SU-DHL-6 (cell line): ENCODE results near the gene DNAJA4.

Source experiments
- H2AFZ ChIP-seq: fragments of 200-600 bp; sonication (generic); 2 replicates; pipeline ENCODE4 v1.6.1; 2014; ENCODE audit warnings: low read depth, mild to moderate bottlenecking, moderate library complexity, mixed read lengths, antibody characterized with exemption, low read length; ENCODE audit not compliant: severe bottlenecking
- H3F3A ChIP-seq: fragments of 200-600 bp; shearing (Covaris generic); 2 replicates; pipeline ENCODE4 v1.6.0; 2016; ENCODE audit warnings: antibody characterized with exemption, mild to moderate bottlenecking; ENCODE audit not compliant: insufficient read depth
- H3K27ac ChIP-seq: fragments of 200-600 bp; sonication (generic); 2 replicates; pipeline ENCODE4 v1.5.1; 2016; ENCODE audit warnings: low read depth, mild to moderate bottlenecking, low read length, moderate library complexity, mixed read lengths
- H3K27me3 ChIP-seq: fragments of 200-600 bp; sonication (generic), shearing (Covaris generic); 2 replicates; pipeline ENCODE4 v1.6.0; 2014; ENCODE audit warnings: mild to moderate bottlenecking, low read length
- H3K36me3 ChIP-seq: fragments of 200-600 bp; sonication (generic); 2 replicates; pipeline ENCODE4 v1.6.1; 2014; ENCODE audit warnings: mild to moderate bottlenecking, low read length, mixed read lengths
- H3K4me2 ChIP-seq: fragments of 300-600, 200-600 bp; shearing (Covaris generic), sonication (generic); 2 replicates; pipeline ENCODE4 v1.6.0; 2014; ENCODE audit warnings: low read length, low read depth, mild to moderate bottlenecking; ENCODE audit not compliant: poor library complexity, severe bottlenecking
- H3K4me3 ChIP-seq: fragments of 200-600 bp; sonication (generic); 2 replicates; pipeline ENCODE4 v1.5.1; 2014; ENCODE audit warnings: antibody characterized with exemption, low read length, mild to moderate bottlenecking, mixed read lengths; ENCODE audit not compliant: insufficient read depth, poor library complexity, severe bottlenecking
- H3K79me2 ChIP-seq: fragments of 200-600 bp; sonication (generic); 2 replicates; pipeline ENCODE4 v1.6.1; 2014; ENCODE audit warnings: mild to moderate bottlenecking, low read length, moderate library complexity; ENCODE audit not compliant: insufficient read depth
- H3K9ac ChIP-seq: fragments of 200-600 bp; sonication (generic); 2 replicates; pipeline ENCODE4 v1.7.0; 2014; ENCODE audit warnings: mild to moderate bottlenecking, low read length
- H3K9me2 ChIP-seq: fragments of 200-600 bp; sonication (generic); replicated peaks from 2 replicates; pipeline ENCODE4 v1.6.1; 2014; ENCODE audit warnings: low read length; ENCODE audit not compliant: insufficient read depth
- H3K9me3 ChIP-seq: fragments of 200-600 bp; sonication (generic); 2 replicates; pipeline ENCODE4 v1.6.1; 2014; ENCODE audit warnings: low read length, mixed read lengths; ENCODE audit not compliant: insufficient read depth
- H4K20me1 ChIP-seq: fragments of 200-600 bp; sonication (generic); 2 replicates; pipeline ENCODE4 v1.6.1; 2014; ENCODE audit warnings: low read depth, mild to moderate bottlenecking, antibody characterized with exemption, low read length, moderate library complexity, mixed read lengths
- CTCF ChIP-seq: fragments of 200-600 bp; sonication (generic); IDR thresholded peaks from one replicate; pipeline ENCODE4 v1.5.1; 2017; ENCODE audit warnings: antibody characterized with exemption, mild to moderate bottlenecking, low read length, moderate library complexity; ENCODE audit not compliant: insufficient read depth, poor library complexity, severe bottlenecking
- EZH2phosphoT487 ChIP-seq: fragments of 200-600 bp; sonication (generic), shearing (Covaris generic); conservative IDR thresholded peaks from 2 replicates; pipeline ENCODE4 v1.6.1; 2018; ENCODE audit warnings: mild to moderate bottlenecking, antibody characterized with exemption, low read length, moderate library complexity, mixed read lengths

Gene DNAJA4

GRCh38 chr15:78329625-78330024 lies 65.3 kb downstream of the DNAJA4 start:
- no peak overlapping the region for H3K9ac ChIP-seq
- H2AFZ ChIP-seq, result no peak overlapping the region
- no peak for TF ChIP-seq CTCF
- TF ChIP-seq EZH2phosphoT487, result no peak
- H3K79me2 ChIP-seq, result no peaks in the 10 kb centered on the region
- no peaks in the 10 kb centered on the region for H3F3A ChIP-seq
- H4K20me1 ChIP-seq, result no peaks in the 10 kb centered on the region
- no peaks in the 10 kb centered on the region for H3K9me3 ChIP-seq
- no peak overlapping the region for H3K4me2 ChIP-seq
- no peak overlapping the region for H3K27ac ChIP-seq
- H3K4me3 ChIP-seq, result no peak overlapping the region
- no peaks in the 10 kb centered on the region for H3K9me2 ChIP-seq
- H3K36me3 ChIP-seq, result no peaks in the 10 kb centered on the region
- H3K27me3 ChIP-seq, result no peaks in the 10 kb centered on the region
